LoVo (cell line): ENCODE measurements around the gene OR4C46.
"Not testable (repeated sequence)": the region's sequence is repeated elsewhere in the genome, so short reads cannot be mapped to it uniquely, and the experiment has no call there.

Experiments used
- DNase-seq: peaks from one replicate; pipeline ENCODE4 v3.0.0-alpha.2; 2016; ENCODE audit warnings: low spot score

OR4C46 gene

GRCh38 chr11:54603898-54604297, at the start of gene OR4C46:
TSS of gene OR4C46 (minus strand) at chr11:54603998. CDS start at chr11:54603998, 0 bp downstream.
- no peak for DNase-seq

- DNase-seq, result not testable (repeated sequence)
Observed at GRCh38 chr11:54645606-54646005, 41.8 kb upstream of the OR4C46 start.

GRCh38 chr11:54561439-54561838, 42.4 kb downstream of the OR4C46 start:
- not testable (repeated sequence) for DNase-seq

- no peak for DNase-seq
Observed at GRCh38 chr11:54558919-54559318, 44.9 kb downstream of the OR4C46 start.

- no peak for DNase-seq
Observed at GRCh38 chr11:54558407-54558806, 45.4 kb downstream of the OR4C46 start.
